K562 (cell line): Measurements from ENCODE around the gene ZKSCAN1. TPM values are rescaled to one million over a fixed set of nuclear protein-coding genes. Genes with fewer than 3 reads are reported as not detected.

ENCODE experiments used
- BHLHE40 ChIP-seq: IDR thresholded peaks from 2 replicates; pipeline ENCODE4 v1.6.1; 2011; ENCODE audit warnings: low read length, improper control_type of control experiment
- CCNT2 ChIP-seq: IDR thresholded peaks from 2 replicates; pipeline ENCODE4 v1.6.1; 2011; ENCODE audit warnings: borderline replicate concordance, low read depth, mild to moderate bottlenecking, moderate library complexity, mixed read lengths, low read length; ENCODE audit not compliant: insufficient read length; ENCODE audit errors: extremely low read depth
- CREB3L1 ChIP-seq: fragments of 450-650 bp; IDR thresholded peaks from 2 replicates; pipeline ENCODE4 v1.6.1; 2014; ENCODE audit warnings: low read depth, mild to moderate bottlenecking, moderate library complexity, borderline replicate concordance
- CXXC5 ChIP-seq: fragments of 250-450 bp; sonication (Bioruptor Pico); IDR thresholded peaks from 2 replicates; pipeline ENCODE4 v1.8.0; 2022; ENCODE audit warnings: inconsistent platforms, mild to moderate bottlenecking, moderate library complexity
- HCFC1 ChIP-seq: IDR thresholded peaks from 2 replicates; pipeline ENCODE4 v1.6.1; 2012; ENCODE audit warnings: low read depth, low read length, improper control_type of control experiment
- MLX ChIP-seq, 2 experiments: fragments of 450-650 bp in 1 of 2; sonication (generic) in 1 of 2; formaldehyde crosslinking; conservative IDR thresholded peaks; 2 replicates each; pipeline versions ENCODE4 v1.4.0 to v1.8.1; 2020 to 2022; ENCODE audit warnings: mild to moderate bottlenecking in 1 of 2, missing genetic modification reagents in 1 of 2
- PCBP1 ChIP-seq: fragments of 200-400 bp; formaldehyde crosslinking; IDR thresholded peaks from 2 replicates; pipeline ENCODE4 v1.6.1; 2018; ENCODE audit warnings: mild to moderate bottlenecking, low read depth, low read length; ENCODE audit not compliant: poor library complexity, severe bottlenecking
- SIRT6 ChIP-seq: IDR thresholded peaks from one replicate; pipeline ENCODE4 v1.6.1; 2012; ENCODE audit warnings: low read depth, mild to moderate bottlenecking, control low read depth, inconsistent platforms, low read length, moderate library complexity
- SP2 ChIP-seq: IDR thresholded peaks from 2 replicates; pipeline ENCODE4 v1.6.1; 2011; ENCODE audit warnings: mild to moderate bottlenecking, low read depth, low read length, moderate library complexity; ENCODE audit not compliant: poor library complexity, severe bottlenecking; ENCODE audit errors: extremely low read depth
- YY1 ChIP-seq, 3 experiments: IDR thresholded peaks; 2 replicates each; pipeline ENCODE4 v1.6.1; 2011; ENCODE audit warnings: low read length in 2 of 3, mild to moderate bottlenecking in 2 of 3, moderate library complexity in 2 of 3, borderline replicate concordance in 1 of 3, control low read depth in 1 of 3, low read depth in 1 of 3; ENCODE audit not compliant: insufficient read depth in 3 of 3, insufficient replicate concordance in 2 of 3, control insufficient read depth in 1 of 3, insufficient read length in 1 of 3; ENCODE audit errors: extremely low read depth in 1 of 3
- ZBTB11 ChIP-seq, 3 experiments: fragments of 200-800 bp in 1 of 3; fragments of 250-450 bp in 1 of 3; fragments of 450-650 bp in 1 of 3; sonication (Bioruptor Pico) in 1 of 3; sonication (Bioruptor generic) in 1 of 3; formaldehyde crosslinking in 1 of 3; IDR thresholded peaks; 2 replicates each; pipeline versions ENCODE4 v1.6.1 to v1.8.0; 2016 to 2022; ENCODE audit warnings: mild to moderate bottlenecking in 2 of 3, missing genetic modification characterization in 2 of 3, missing compliant biosample characterization in 1 of 3, moderate library complexity in 1 of 3
- ZBTB7A ChIP-seq: IDR thresholded peaks from 2 replicates; pipeline ENCODE4 v1.6.1; 2011; ENCODE audit warnings: low read depth, mild to moderate bottlenecking, low read length, moderate library complexity, borderline replicate concordance; ENCODE audit not compliant: control insufficient read depth
- ZFX ChIP-seq: sonication (generic); formaldehyde crosslinking; IDR thresholded peaks from 2 replicates; pipeline ENCODE4 v1.8.0; 2022; ENCODE audit warnings: mild to moderate bottlenecking, missing genetic modification reagents, moderate library complexity
- polyA plus RNA-seq, 8 experiments: library from polyadenylated mRNA; depleted of rRNA in 4 of 8; stranded (reverse) in 5 of 8; unstranded in 3 of 8; fragments of >200 nt; fragmentation: Nextera tagmentation in 2 of 8; fragmentation: Illumina TruSeq in 1 of 8; extraction: Ambion mirVana in 2 of 8; extraction: Trizol in 1 of 8; gene quantifications; 2 replicates each; pipeline versions ENCODE4 v1.2.1 to v1.2.3, GENCODE V29; 2011 to 2014; ENCODE audit warnings: inconsistent platforms in 1 of 8, missing spikeins in 1 of 8
- total RNA-seq, 7 experiments: library from RNA; depleted of rRNA in 6 of 7; stranded (reverse); fragments of >200 nt in 6 of 7; fragmentation: Illumina TruSeq in 2 of 7; extraction: Trizol in 2 of 7; gene quantifications; 2 replicates each; pipeline versions ENCODE4 v1.2.1 to v1.2.3, GENCODE V29; 2011 to 2021; ENCODE audit warnings: low replicate concordance in 1 of 7
- TF ChIP-seq, protein P1 (sequence below): fragments of 250-450 bp; sonication (Bioruptor Pico); IDR thresholded peaks from 2 replicates; pipeline ENCODE4 v1.9.0; 2021; ENCODE audit warnings: mild to moderate bottlenecking, inconsistent platforms

ZKSCAN1 gene
- total and polyA plus RNA-seq, 9 of the 15 experiments (the other 6 are each of a cell fraction or from before 2014, with no cell fraction given), result 5.3 to 43.0 (median 23.2) TPM

- TF ChIP-seq BHLHE40, result 0 out of 2 replicates have a peak, but pooled peaks have one; percentile 9
- peak; percentile 20 to 69 (median 57) for TF ChIP-seq YY1 (IDR thresholded peaks at IDR 0.05; ENCODE audit: borderline replicate concordance in 1 of 3, control insufficient read depth in 1 of 3, extremely low read depth in 1 of 3, insufficient read depth in 3 of 3, insufficient read length in 1 of 3, insufficient replicate concordance in 2 of 3, low read depth in 1 of 3, low read length in 2 of 3)
- TF ChIP-seq, protein P1, sequence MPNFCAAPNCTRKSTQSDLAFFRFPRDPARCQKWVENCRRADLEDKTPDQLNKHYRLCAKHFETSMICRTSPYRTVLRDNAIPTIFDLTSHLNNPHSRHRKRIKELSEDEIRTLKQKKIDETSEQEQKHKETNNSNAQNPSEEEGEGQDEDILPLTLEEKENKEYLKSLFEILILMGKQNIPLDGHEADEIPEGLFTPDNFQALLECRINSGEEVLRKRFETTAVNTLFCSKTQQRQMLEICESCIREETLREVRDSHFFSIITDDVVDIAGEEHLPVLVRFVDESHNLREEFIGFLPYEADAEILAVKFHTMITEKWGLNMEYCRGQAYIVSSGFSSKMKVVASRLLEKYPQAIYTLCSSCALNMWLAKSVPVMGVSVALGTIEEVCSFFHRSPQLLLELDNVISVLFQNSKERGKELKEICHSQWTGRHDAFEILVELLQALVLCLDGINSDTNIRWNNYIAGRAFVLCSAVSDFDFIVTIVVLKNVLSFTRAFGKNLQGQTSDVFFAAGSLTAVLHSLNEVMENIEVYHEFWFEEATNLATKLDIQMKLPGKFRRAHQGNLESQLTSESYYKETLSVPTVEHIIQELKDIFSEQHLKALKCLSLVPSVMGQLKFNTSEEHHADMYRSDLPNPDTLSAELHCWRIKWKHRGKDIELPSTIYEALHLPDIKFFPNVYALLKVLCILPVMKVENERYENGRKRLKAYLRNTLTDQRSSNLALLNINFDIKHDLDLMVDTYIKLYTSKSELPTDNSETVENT (CRISPR knock-in tag), result peak; percentile 100
- TF ChIP-seq SIRT6, result no peak
- peak; percentile 76; the same call in 1 of the 2 replicates for TF ChIP-seq CREB3L1
- 0 out of 4 replicates have a peak, but pooled peaks of 1 of the 2 experiments have one; percentile 48 for TF ChIP-seq MLX (CRISPR knock-in tag; conservative IDR thresholded peaks at IDR 0.05)
- peak; percentile 80 for TF ChIP-seq PCBP1
- TF ChIP-seq CCNT2, result peak; percentile 20
- peak in 2 of 3 experiments; percentile 68 to 92; a peak in 3 of 6 replicates for TF ChIP-seq ZBTB11 (CRISPR knock-in tag; IDR thresholded peaks at IDR 0.05)
- TF ChIP-seq HCFC1, result peak; percentile 87
- peak; percentile 78 for TF ChIP-seq CXXC5 (CRISPR knock-in tag)
- peak; percentile 91 for TF ChIP-seq ZFX
- peak; percentile 100 for TF ChIP-seq SP2
- TF ChIP-seq ZBTB7A, result peak; percentile 81
Measured at GRCh38 chr7:100015232-100016214, at the start of gene ZKSCAN1 (continued).
